Nephron progenitor cell (in vitro differentiated cells): ENCODE measurements around the gene NLGN3.

ENCODE experiments used
- DNase-seq: peaks from one replicate; pipeline ENCODE4 v3.0.0; 2021
- H3K27ac Mint-ChIP-seq: 2 replicates; pipeline ENCODE4 v1.8.0; 2021; ENCODE audit warnings: mild to moderate bottlenecking, moderate library complexity, mixed read lengths
- H3K27me3 Mint-ChIP-seq: 2 replicates; pipeline ENCODE4 v1.8.0; 2021; ENCODE audit warnings: mild to moderate bottlenecking, low read depth, mixed read lengths; ENCODE audit not compliant: poor library complexity
- H3K36me3 Mint-ChIP-seq: 2 replicates; pipeline ENCODE4 v1.8.0; 2021; ENCODE audit warnings: low read depth, mixed read lengths
- H3K4me1 Mint-ChIP-seq: 2 replicates; pipeline ENCODE4 v1.8.0; 2021; ENCODE audit warnings: mixed read lengths
- H3K4me3 Mint-ChIP-seq: 2 replicates; pipeline ENCODE4 v1.8.0; 2021; ENCODE audit warnings: mild to moderate bottlenecking, moderate library complexity, mixed read lengths
- H3K9me3 Mint-ChIP-seq: 2 replicates; pipeline ENCODE4 v1.8.0; 2021; ENCODE audit warnings: mild to moderate bottlenecking, moderate library complexity, mixed read lengths
- TF ChIP-seq, protein P1 (sequence below): fragments of 200-600 bp; sonication (generic); IDR thresholded peaks from 2 replicates; pipeline ENCODE4 v1.5.0; 2021; ENCODE audit warnings: antibody characterized with exemption

NLGN3 gene

GRCh38 chrX:71128166-71128833 lies 16.3 kb upstream of the NLGN3 start:
- H3K4me1 Mint-ChIP-seq = peaks cover 18% of the 10 kb centered on the region
- no peak for DNase-seq
- peaks cover 68% of the 10 kb centered on the region for H3K36me3 Mint-ChIP-seq
- peaks cover 72% of the 10 kb centered on the region for H3K9me3 Mint-ChIP-seq
- peak overlapping the region; percentile 57 for H3K27ac Mint-ChIP-seq
- H3K4me3 Mint-ChIP-seq = no peak overlapping the region
- H3K27me3 Mint-ChIP-seq = peaks cover 6% of the 10 kb centered on the region
- TF ChIP-seq, protein P1, sequence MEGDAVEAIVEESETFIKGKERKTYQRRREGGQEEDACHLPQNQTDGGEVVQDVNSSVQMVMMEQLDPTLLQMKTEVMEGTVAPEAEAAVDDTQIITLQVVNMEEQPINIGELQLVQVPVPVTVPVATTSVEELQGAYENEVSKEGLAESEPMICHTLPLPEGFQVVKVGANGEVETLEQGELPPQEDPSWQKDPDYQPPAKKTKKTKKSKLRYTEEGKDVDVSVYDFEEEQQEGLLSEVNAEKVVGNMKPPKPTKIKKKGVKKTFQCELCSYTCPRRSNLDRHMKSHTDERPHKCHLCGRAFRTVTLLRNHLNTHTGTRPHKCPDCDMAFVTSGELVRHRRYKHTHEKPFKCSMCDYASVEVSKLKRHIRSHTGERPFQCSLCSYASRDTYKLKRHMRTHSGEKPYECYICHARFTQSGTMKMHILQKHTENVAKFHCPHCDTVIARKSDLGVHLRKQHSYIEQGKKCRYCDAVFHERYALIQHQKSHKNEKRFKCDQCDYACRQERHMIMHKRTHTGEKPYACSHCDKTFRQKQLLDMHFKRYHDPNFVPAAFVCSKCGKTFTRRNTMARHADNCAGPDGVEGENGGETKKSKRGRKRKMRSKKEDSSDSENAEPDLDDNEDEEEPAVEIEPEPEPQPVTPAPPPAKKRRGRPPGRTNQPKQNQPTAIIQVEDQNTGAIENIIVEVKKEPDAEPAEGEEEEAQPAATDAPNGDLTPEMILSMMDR = no peak

DNA sequence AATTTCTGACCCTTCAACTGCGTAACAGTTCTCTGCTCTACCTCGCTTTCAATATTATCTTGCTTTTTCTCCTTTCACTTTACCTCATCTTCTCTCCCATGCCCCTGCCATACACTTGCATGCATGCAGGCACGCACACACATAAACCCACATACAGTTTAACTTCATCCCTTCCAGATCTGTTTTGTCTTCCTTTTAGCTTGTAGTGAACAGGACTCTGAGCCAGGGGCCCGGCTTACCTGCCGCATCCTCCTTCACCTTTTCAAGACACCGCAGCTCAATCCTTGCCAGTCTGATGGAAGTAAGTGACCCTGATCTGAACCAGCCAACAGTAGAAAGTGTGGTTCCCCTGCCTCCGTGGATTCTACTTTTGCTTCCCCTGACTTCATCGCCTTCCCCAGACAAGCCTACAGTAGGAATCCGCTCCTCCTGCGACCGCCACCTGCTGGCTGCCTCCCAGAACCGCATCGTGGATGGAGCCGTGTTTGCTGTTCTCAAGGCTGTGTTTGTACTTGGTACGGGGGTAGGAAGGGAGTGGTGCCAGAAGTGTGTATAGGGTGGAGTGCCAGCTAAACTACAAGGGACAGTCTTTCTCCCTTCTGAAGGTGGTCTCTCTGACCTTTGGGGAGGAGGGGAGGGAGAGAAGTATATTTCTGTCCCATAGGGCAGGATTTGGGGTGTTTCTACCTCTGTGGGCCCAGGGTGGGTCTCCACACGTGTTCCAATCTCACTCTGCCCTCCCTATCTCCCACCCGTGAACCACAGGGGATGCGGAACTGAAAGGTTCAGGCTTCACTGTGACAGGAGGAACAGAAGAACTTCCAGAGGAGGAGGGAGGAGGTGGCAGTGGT lies 15.5 kb upstream of the NLGN3 start:
- peaks cover 69% of the 10 kb centered on the region for H3K9me3 Mint-ChIP-seq
- peak overlapping the region; percentile 57 for H3K27ac Mint-ChIP-seq
- peaks cover 18% of the 10 kb centered on the region for H3K4me1 Mint-ChIP-seq
- DNase-seq = peak; percentile 71
- H3K36me3 Mint-ChIP-seq = peaks cover 62% of the 10 kb centered on the region
- no peak overlapping the region for H3K4me3 Mint-ChIP-seq
- TF ChIP-seq, protein P1 = peak; percentile 58
- H3K27me3 Mint-ChIP-seq = peaks cover 3% of the 10 kb centered on the region

GRCh38 chrX:71131510-71131909 lies 13.1 kb upstream of the NLGN3 start:
- H3K4me3 Mint-ChIP-seq = no peak overlapping the region
- TF ChIP-seq, protein P1 = no peak
- DNase-seq = no peak
- H3K27ac Mint-ChIP-seq = no peak overlapping the region
- peaks cover 77% of the 10 kb centered on the region for H3K9me3 Mint-ChIP-seq
- H3K27me3 Mint-ChIP-seq = no peaks in the 10 kb centered on the region
- H3K36me3 Mint-ChIP-seq = peaks cover 64% of the 10 kb centered on the region
- H3K4me1 Mint-ChIP-seq = peaks cover 11% of the 10 kb centered on the region

DNA sequence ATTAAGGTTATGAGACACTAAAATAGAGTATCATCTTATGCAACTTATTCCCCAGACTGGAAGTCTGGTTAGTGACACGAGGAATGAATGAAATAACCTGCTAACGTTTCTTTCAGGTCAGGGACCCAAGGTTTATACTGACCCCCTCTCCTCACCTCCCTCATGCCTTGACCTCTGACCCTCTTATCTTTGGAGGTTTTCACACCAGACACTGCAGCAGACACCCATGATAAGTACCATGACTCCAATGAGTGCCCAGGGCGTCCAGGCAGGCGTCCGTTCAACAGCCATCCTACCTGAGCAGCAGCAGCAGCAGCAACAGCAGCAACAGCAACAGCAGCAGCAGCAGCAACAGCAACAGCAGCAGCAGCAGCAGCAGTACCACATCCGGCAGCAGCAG lies 4.2 kb upstream of the NLGN3 start:
- no peak overlapping the region for H3K4me3 Mint-ChIP-seq
- TF ChIP-seq, protein P1 = no peak
- H3K27me3 Mint-ChIP-seq = peaks cover 2% of the 10 kb centered on the region
- no peak for DNase-seq
- peaks cover 36% of the 10 kb centered on the region for H3K36me3 Mint-ChIP-seq
- peaks cover 10% of the 10 kb centered on the region for H3K4me1 Mint-ChIP-seq
- peaks cover 46% of the 10 kb centered on the region for H3K9me3 Mint-ChIP-seq
- H3K27ac Mint-ChIP-seq = no peak overlapping the region

DNA sequence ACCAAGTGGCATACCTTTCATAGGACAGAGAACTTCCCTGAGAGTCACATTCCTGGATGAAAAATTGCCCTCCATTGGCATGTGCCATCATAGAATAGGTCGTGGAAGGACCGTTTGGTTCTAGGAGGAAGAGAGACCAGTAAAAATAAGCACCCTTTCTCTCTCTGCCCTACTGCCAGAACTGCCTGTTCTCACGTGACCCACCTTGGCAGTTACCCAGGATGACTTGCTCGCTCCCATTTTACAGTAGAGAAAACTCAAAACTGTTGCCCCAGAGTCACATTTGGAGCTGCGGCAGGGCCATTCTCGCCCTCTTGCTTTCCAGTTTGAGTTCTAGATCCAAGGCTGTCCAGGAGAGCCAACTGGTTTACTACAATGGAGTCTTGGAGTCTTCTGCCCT lies 1.1 kb upstream of the NLGN3 start:
- Mint-ChIP-seq H3K4me1 (peaks cover 32% of the 10 kb centered on the region), H3K27ac (no peak overlapping the region), H3K4me3 (no peak overlapping the region), H3K36me3 (peaks cover 11% of the 10 kb centered on the region), H3K27me3 (peaks cover 2% of the 10 kb centered on the region), H3K9me3 (peaks cover 38% of the 10 kb centered on the region)
- no peak for DNase-seq
- TF ChIP-seq, protein P1 = no peak
